HG03521 (cell line): Measurements from ENCODE around the gene PPARD.
"Not testable (repeated sequence)": the region's sequence is repeated elsewhere in the genome, so short reads cannot be mapped to it uniquely, and the experiment has no call there.

Experiments used
- ATAC-seq: cut with Tn5 transposase; IDR thresholded peaks from one replicate; pipeline ENCODE4 v1.9.1; 2021; ENCODE audit warnings: mild to moderate bottlenecking, moderate library complexity; ENCODE audit not compliant: unreplicated experiment

The PPARD gene

DNA sequence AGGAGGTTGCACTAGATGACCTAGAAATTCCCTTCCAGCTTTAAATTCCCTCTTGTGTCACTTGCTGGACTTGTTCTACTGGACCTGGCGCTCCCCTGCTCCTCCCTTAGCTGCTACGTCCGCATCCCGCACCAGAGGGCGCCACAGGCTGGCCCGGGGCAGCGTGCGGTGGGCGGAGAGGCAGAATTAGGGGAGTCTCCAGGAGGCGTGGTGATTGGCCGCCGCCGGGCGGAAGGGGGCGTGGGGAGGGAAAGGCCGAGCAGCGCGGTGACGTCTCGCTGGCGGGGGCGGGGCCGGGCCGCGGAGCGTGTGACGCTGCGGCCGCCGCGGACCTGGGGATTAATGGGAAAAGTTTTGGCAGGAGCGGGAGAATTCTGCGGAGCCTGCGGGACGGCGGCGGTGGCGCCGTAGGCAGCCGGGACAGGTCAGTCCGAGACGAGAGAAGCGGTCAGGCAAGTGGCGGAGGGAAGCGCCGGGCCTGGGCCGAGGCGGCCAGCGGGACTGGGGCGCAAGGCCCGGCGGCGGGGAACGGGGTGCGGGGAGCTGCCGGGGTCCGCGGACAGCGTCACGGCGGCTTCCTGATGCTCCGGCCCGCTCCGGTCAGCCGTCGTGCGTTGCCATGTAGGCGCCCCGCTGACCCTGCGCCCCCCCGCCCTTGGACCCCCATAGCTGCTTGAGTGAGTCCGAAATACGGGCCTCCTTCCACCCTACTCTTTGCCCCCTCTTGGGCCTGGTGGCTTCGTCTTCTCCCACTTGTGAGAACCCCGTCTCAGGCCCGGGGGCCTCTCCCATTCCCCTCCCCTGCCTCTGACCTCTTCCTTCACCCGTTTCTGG is at the start of gene PPARD:
Gene PPARD, plus strand, starts transcription at position 301 of the 834 bp plus-strand sequence. CDS start 68,530 bp downstream, outside the sequence.
- ATAC-seq = peak; percentile 95

DNA sequence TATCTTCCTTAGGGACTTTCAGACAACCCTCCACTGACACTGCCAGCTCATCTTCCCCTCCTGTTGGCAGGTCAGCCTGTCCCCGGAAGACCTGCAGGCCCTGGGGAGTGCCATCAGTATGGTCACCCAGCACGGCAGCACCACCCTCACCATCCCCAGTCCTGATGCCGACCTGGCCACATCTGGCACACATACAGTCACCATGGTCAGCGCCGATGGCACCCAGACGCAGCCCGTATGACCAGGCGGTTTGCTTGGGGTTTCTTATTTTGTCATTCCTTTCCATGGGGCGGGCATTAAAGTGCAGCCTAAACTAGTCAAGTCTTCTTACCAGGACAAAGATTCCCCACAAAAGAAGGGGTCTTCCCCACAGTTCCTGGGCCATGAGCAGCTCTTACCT is 48.7 kb upstream of the PPARD start:
- ATAC-seq = no peak

DNA sequence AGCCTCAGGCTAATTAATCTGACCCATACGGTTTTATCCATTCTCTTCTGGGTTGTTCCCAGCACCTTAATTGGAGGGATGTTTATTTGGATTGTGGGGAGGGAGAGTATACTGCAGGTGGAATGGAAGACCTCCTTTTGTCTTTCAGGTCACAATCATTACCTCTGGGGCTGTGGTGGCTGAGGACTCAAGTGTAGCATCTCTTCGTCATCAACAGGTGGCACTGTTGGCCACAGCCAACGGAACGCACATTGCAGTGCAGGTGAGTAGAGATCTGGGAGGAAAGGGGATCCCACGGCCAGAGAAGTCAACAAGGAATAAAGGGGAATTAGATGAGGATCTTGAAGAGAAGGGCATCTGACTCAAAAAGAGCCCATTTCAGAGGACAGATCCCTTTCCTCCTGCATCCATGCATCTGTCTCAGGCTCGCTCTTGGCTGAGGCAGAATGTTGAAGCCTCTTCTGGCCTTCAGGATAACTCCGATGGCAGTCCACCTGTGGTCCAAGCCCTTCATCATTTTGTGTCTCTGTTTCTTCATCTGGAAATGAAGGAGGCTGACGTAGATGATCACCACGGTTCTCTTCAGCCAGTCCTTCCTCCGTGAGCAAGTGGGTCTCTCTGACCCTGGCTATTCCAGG is 47.9 kb upstream of the PPARD start:
- no peak for ATAC-seq

DNA sequence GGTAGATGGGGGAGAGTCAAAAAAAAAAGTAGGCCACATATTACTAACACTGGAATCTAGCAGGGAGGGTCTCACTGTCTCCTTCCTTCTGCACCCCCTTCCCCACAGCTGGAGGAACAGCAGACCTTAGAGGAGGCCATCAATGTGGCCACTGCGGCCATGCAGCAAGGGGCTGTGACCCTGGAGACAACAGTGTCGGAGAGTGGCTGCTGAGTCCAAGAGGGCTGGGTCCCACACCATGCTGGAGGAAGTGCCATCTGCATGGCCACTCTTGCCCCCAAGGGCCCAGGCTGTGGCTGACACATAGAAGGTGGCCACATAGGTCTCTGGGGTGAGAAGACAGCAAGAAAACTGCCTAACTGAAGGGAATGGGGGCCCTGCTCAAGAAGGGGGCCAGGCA is 47.3 kb upstream of the PPARD start:
- no peak for ATAC-seq

DNA sequence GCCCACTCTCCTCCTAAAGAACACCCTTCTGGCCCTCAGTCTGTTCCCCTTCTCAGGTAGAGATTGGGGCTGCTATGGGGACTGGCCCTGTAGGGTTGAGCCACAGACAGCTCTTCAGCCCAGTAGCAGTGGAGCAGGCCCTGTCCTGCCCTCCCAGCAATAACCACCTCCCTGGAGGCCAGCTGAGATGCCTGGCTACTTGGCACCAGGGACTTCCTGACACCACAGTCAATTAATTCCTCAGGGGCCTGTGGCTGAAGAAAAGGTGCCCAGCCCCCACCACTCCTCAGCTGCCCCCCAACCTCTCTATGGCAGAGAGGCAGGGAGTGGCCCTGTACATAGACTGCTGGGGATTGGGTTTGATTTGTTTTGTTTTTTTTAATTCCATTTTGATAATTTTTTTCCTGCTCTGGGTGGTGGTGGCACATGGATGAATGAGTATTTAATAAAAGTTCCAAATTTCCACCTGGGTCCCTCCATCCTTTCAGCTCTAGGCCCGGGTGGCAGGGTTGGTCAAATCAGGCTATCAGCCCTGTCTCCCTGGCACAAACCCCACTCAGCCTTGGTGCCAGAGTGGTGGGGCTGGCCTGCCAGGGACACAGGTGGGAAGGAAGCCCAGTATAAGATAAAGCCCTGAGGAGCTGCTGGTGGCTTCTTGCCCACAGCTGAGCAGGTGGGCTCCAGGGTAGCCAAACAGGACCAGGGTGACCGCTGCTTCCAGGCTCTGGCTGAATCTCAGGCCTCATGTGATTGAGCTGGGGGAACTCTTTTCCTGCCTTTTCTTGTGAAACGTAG is 46.6 kb upstream of the PPARD start:
- ATAC-seq = no peak

DNA sequence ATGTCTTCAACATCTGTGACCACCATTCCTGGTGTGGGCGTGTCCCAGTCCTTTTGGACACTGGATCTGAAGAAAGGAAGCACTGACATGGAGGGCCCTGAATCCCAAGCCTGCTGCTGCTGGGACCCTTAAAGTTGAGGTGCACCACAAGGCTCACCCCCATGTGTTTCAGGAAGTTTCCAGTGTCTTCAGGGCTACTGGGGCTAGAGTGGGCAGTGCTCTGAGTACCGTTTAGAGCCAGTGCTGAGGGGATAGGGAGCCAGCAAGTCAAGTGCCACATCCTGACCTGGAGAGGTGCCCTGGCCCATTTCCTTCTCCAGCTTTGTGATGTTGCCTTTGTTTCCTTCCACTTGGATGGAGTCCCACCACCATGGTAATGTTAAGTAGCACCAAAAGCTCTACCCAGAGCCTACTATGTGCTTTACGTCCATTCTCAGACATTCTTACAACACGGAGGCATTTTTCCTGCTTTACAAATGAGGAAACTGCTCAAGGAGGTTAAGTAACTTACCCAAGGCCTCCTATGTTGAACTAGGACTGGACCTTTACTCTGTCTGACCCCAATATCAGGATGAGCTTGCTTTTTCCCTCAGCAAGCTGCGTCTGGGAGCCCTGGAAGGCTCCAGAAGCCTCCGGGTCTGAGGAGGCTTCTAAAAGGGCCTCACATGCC is 45.3 kb upstream of the PPARD start:
- peak; percentile 13 for ATAC-seq

DNA sequence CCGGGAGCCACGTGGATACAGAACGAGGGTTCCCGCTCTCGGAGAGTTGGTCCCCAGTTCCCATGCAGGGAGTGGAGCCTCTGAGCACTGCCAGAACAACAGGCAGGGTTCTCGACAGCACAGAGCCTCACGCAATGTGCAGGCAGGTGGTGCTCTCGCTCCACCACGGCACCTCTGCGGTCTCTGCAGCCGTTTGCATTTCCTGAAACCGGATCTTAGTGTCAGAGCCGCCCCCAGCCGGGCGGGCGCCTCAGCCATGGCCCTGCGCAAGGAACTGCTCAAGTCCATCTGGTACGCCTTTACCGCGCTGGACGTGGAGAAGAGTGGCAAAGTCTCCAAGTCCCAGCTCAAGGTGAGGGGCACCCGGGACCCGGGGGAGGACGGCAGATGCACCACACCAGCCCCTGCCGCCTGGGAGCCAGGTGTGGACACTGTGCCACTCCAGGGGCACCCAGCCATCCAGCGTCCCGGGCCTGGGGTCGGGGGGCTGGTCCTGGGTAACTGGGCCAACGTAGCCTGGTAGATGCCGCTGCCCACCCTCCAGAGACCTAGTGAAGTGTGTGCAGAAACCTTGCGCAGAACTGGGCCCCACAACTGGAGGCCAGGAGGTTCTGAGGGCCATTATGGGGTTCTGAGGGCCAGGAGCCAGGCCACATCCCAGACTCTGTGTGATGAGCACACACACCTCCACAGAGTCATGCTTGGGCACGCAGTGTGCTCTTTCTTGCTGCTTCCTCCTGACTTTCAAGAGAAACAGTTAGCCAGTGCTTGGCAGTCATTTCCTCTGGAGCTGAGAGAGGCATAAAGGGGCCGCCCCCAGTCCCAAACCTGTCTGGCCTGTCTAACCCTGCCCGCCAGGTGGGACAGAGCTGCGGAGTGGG is 44.5 kb upstream of the PPARD start, which contains the start of gene DEF6:
Gene DEF6, plus strand, starts transcription at position 218 of the 881 bp plus-strand sequence. Its CDS starts 39 bp downstream, at position 257.
- peak; percentile 64 for ATAC-seq

DNA sequence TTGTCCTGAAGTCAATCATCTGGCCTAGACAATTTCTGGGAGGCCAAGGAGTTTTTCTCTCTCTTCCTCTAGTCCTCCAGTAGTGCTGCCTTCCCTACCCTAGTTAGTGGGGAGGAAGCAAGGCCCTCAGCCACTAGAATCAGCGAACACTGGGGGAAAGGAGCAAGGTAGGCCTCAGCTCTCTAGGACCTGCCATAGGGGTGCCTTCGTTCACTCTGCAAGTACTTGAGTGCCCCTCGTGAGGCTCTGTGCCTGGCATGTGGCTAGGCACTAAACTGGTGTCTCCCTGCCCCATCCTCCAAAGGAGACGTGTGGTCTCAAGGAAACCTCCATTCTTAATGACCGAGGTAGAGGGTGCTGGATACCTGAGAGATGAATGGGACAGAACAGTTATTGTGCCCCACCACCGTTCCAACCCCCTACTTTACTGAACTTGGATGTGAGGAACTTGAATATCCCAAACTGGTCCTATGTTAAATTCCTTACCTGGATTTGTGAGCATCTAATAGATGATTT is 43.7 kb upstream of the PPARD start:
- ATAC-seq = no peak

DNA sequence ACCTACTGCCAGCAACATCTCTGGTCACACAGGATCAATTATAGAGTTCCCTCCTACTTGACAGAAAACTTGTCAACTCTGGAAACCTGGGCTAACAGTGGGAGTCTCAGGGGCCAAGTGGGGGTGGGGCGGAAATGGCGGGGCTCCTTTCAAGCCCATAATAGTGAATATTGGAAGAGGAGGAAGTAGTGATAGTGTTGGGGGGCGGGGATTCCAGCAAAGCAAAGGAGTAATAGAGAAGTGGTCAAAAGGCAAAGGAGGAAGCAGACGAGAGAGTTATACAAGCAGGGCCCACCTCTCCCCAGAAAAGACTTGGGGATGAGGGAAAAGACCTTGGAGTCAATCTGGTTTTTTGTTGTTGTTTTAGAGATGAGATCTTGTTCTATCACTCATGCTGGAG is 42.7 kb upstream of the PPARD start:
- no peak for ATAC-seq

DNA sequence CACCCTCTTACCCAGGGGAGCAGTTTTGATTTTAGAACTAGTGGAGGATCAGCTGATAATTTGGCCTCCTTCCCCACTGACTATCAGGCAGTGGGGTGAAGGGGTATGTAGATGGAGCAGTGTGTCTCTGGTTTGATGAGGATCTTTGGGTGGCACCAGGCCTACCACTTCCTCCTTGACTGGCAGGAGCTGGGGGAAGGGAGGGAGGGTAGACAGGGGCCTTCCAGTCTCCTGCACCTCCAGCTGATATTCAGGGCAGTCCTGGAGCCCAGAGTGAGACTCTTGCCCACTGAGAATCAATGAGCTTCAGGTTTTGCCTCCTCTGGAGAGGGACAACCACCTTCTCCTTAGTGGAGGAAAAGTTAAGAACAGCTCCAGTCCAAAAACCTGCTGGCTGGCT is 41.5 kb upstream of the PPARD start:
- ATAC-seq = no peak

DNA sequence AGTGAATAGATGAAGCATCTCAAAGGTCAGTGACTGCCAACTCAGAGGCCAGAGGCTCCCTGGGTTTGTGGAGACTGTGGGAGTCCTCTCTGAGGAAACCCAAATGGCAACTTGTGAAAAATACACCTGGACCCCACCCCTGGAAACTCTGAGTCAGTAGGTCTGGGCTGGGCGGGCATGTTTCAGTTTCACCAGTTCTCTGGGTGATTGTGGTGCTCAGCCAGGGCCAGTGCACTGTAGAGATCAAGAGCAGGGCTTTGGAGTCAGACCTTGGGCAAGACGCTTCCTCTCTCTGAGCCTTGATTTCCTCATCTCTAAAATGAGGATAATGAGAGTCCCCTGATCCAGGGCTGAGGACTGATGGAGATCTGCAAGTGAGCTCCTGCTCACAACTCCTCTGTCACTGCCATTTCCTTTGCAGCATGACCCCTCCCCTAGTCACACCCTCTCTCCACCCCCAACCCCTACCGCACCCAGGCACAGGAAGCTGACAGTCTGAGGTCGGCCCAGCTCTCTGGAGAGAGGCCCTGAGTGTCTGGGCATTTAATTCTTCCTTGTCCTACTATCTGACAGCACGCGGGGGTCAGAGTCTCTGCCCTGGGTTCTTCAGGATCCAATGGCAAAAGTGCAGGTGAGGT is 39.6 kb upstream of the PPARD start:
- peak; percentile 65 for ATAC-seq

DNA sequence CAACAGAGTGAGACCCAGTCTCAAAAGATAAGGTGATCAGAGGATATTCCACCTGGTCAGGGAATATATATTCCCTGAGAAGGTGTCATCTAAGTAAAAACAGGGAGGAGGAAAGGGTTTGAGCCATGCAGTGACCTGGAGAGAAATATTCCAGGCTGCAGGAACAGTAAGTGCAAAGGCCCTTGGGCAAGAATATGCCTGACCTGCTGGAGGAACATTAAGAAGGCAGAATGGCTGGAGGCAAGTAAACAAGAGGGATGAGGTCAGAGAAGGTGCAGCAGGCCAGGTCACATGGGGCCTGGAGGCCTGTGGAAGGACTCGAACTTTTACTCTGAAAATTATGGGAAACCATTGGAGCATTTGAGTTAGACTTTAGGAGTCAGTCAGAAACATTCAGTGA is 38.1 kb upstream of the PPARD start:
- ATAC-seq = no peak

DNA sequence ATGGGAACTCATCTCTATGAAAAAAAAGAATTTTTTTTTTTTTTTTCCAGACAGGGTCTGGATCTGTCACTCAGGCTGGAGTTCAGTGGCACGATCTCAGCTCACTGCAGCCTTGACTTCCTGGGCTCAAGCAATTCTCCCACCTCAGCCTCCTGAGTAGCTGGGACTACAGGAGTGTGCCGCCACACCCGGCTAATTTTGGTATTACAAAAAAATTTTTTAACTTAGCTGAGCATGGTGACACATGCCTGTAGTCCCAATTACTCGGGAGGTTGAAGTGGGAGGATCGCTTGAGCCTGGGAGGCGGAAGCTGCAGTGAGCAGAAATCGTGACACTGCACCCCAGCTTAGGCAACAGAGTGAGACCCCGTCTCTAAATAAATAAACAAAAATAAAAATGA is 37.2 kb upstream of the PPARD start:
- no peak for ATAC-seq

DNA sequence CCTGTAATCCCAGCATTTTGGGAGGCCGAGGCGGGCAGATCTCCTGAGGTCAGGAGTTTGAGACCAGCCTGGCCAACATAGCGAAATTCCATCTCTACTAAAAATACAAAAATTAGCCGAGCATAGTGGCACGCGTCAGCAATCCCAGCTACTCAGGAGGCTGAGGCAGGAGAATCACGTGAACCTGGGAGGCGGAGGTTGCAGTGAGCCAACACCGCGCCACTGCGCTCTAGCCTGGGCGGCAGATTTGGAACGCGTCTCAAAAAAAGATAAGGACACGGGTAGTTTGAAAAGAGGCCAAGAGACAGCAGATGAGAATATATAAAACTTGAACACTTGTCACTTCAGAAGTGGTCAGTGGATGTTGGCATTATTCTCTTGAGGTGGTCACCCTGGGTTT is 35.2 kb upstream of the PPARD start:
- ATAC-seq = not testable (repeated sequence)

DNA sequence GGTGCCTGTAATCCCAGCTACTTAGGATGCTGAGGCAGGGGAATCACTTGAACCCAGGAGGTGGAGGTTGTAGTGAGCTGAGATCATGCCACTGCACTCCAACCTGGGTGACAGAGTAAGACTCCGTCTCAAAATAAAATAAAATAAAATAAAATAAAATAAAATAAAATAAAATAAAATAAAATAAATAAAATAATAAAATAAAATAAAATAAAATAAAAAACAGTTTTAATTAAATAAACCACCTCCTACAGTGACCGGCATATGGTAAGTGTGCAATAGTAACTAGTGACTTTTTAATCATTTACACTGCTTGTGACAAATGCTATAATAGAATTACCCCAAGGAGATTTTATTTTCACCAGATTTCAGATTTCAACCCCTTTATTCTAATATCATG is 33.8 kb upstream of the PPARD start:
- ATAC-seq = not testable (repeated sequence)

DNA sequence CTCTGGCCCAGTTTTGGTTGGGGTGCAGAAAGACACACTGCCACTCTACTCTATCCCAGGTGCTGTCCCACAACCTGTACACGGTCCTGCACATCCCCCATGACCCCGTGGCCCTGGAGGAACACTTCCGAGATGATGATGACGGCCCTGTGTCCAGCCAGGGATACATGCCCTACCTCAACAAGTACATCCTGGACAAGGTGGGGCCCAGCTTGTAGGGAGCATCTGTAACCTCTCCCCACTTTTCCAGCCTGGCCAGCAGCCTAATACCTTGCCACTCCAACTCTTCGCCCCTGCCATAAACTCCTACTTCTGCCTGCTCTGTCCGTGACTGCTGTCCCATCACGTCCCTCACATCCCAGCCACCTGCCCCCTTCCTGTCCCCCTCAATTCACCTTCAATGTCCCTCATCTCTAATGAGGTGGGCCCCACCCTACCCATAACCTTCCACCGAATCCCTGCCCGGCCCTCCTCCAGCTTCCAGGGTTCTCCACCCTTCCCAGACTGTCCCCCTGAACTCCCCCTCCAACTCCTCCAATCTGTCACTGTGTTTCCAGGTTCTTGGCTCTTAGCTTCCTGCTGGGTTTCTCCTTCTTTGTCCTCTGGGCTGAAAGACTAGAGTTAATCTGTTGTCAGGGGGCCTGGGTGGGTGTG is 32.6 kb upstream of the PPARD start:
- no peak for ATAC-seq

DNA sequence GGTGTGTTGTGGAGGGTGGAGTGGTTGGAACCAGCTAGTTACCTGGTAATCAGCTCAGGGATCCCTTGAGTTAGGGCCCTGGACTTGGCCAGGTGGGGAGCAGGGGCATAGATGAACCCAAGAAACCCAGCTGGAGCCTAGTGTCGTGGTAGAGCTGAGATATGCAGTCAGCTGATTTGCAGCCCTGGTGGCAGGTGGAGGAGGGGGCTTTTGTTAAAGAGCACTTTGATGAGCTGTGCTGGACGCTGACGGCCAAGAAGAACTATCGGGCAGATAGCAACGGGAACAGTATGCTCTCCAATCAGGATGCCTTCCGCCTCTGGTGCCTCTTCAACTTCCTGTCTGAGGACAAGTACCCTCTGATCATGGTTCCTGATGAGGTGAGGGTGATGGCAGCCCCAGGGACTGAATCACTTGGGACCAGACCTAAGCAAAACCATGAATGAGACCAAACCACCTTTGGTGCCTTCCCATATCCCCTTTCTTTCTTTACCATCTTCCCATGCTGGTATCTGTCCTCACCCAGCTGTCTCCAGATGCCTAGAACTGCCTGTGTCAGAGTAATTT is 32.0 kb upstream of the PPARD start:
- ATAC-seq = no peak

DNA sequence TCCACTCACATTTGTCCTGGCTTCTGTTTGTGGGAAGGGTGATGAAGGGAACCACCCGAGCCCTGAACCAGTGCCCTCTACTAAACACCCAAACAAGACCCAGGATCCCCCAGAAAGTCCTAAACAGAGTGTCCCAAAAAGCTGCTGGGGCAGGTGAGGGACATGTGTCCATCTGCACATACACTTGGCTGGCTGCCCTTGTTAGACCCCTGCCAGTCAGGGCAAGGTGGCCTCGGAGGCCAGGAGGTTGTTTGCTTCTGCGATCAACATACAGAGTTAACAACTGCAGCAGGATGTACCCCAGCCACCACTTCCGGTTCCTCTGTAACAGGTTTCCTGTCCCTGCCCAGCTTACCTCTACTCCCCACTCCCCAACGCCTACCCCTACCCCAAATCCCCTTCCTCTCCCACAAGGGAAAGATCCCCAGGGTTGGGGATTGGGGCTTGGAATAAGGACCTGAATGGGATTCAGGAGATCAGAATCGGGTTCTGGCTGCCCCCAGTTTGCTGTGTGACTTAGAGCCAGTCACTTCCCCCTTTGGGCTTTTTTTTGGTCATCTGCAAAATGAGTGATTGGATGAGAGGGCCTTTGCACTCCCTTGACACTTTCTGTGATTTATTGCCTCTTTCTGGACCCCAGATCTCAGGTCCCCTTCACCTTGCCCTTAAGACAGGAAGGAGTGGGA is 30.8 kb upstream of the PPARD start:
- ATAC-seq = no peak
